GM10248 (cell line): ENCODE measurements around the gene EMX2.

Experiments used
- CTCF ChIA-PET: fragments of 300-600 bp; sonication (Branson Sonifier 250); formaldehyde crosslinking; extraction: SDS; loops from one replicate; lab custom pipeline; 2021; ENCODE audit warnings: antibody characterized with exemption; lab: Yijun Ruan, JAX
- POLR2A ChIA-PET: fragments of 350-650 bp; sonication (Branson Sonifier 250); formaldehyde crosslinking; extraction: SDS; loops from one replicate; lab custom pipeline; 2020; ENCODE audit warnings: antibody characterized with exemption; lab: Yijun Ruan, JAX
- DNase-seq: peaks from one replicate; pipeline ENCODE4 v3.0.0; 2012; ENCODE audit errors: extremely low spot score
- CTCF ChIP-seq: IDR thresholded peaks from 2 replicates; pipeline ENCODE4 v1.5.1; 2012; ENCODE audit warnings: mild to moderate bottlenecking, low read depth; ENCODE audit errors: extremely low read depth, missing control alignments, control extremely low read depth

EMX2 gene

GRCh38 chr10:117537904-117538524 is 4.5 kb upstream of the EMX2 start:
- ChIA-PET CTCF (interaction anchor here (0.6 to 3.3 kb wide), 22 partner anchors 9 to 921 kb away, joined by 3 to 20 read pairs (median 4); no protein-coding TSS in a partner anchor), POLR2A (no interaction called here)
- peak; percentile 52 for DNase-seq
- TF ChIP-seq CTCF, result no peak

- DNase-seq, result no peak
- ChIA-PET POLR2A (no interaction called here), CTCF (interaction anchor here (1.2 to 3.3 kb wide), 7 partner anchors 12 to 704 kb away, joined by 3 to 20 read pairs (median 6); no protein-coding TSS in a partner anchor)
- no peak for TF ChIP-seq CTCF
Measured at GRCh38 chr10:117539361-117539773, 3.2 kb upstream of the EMX2 start.

- ChIA-PET CTCF (no interaction called here), POLR2A (no interaction called here)
- TF ChIP-seq CTCF, result no peak
- no peak for DNase-seq
Measured at GRCh38 chr10:117539903-117540639, 2.5 kb upstream of the EMX2 start.

- TF ChIP-seq CTCF, result no peak
- CTCF ChIA-PET, result no interaction called here
- DNase-seq, result peak; percentile 13
- POLR2A ChIA-PET, result no interaction called here
Measured at GRCh38 chr10:117540640-117541404, 1.7 kb upstream of the EMX2 start.

GRCh38 chr10:117541405-117541908 is 1.1 kb upstream of the EMX2 start:
- no peak for DNase-seq
- no peak for TF ChIP-seq CTCF
- ChIA-PET CTCF (no interaction called here), POLR2A (no interaction called here)
